ENCODE results near the gene SWI5.

GRCh38 chr9:128254855-128255759 is 21.0 kb upstream of the SWI5 start:
- TF ChIP-seq ISL1 (CRISPR knock-in tag; IDR thresholded peaks at IDR 0.05) (no peak), PPARA (CRISPR knock-in tag; IDR thresholded peaks at IDR 0.05; ENCODE audit: borderline replicate concordance) (no peak), ZFP3 (CRISPR knock-in tag; IDR thresholded peaks at IDR 0.05) (no peak), ZC3H10 (CRISPR knock-in tag; IDR thresholded peaks at IDR 0.05) (no peak), CSRNP3 (CRISPR knock-in tag; IDR thresholded peaks at IDR 0.05) (no peak), GLIS3 (CRISPR knock-in tag; IDR thresholded peaks at IDR 0.05) (no peak)

Data from SK-N-SH treated with all-trans-retinoic acid at 6 μM for 48 hours (cell line).